Caco-2 (cell line): ENCODE measurements around the gene COL8A2. TPM values are rescaled to one million over a fixed set of nuclear protein-coding genes. Genes with fewer than 3 reads are reported as not detected.

ENCODE experiments used
- BruUV-seq: library from RNA; stranded (reverse); fragments of 400-500 nt; replicated peaks from 2 replicates; lab custom pipeline; 2021; lab: Mats Ljungman, UMichigan
- CTCF ChIA-PET: fragments of 300-600 bp; sonication (Branson Sonifier 250); formaldehyde crosslinking; loops from one replicate; lab custom pipeline; 2022; ENCODE audit warnings: antibody characterized with exemption; lab: Charles Lee
- POLR2A ChIA-PET: fragments of 300-600 bp; sonication (Branson Sonifier 250); formaldehyde crosslinking; loops from one replicate; lab custom pipeline; 2022; ENCODE audit warnings: antibody characterized with exemption; lab: Charles Lee
- DNase-seq, 2 experiments: peaks; one replicate each; pipeline versions ENCODE4 v3.0.0 to v3.0.0-alpha.2; 2020 to 2022
- H3K27me3 ChIP-seq: replicated peaks from 2 replicates; pipeline ENCODE4 v1.6.0; 2011; ENCODE audit warnings: low read length; ENCODE audit not compliant: control insufficient read depth, insufficient read depth
- H3K36me3 ChIP-seq: 2 replicates; pipeline ENCODE4 v1.5.1; 2011; ENCODE audit warnings: low read length; ENCODE audit not compliant: control insufficient read depth, insufficient read depth
- H3K4me1 ChIP-seq: fragments of 250-450 bp; sonication (Bioruptor Pico); 2 replicates; pipeline ENCODE4 v1.5.1; 2020; ENCODE audit warnings: mild to moderate bottlenecking
- H3K4me3 ChIP-seq: 2 replicates; pipeline ENCODE4 v1.5.1; 2011; ENCODE audit warnings: low read depth, mild to moderate bottlenecking, control low read depth, low read length
- H3K9me3 ChIP-seq: fragments of 250-450 bp; sonication (Bioruptor Pico); 2 replicates; pipeline ENCODE4 v1.5.1; 2020; ENCODE audit warnings: mild to moderate bottlenecking, moderate library complexity
- H3K27ac Mint-ChIP-seq: one replicate; pipeline ENCODE4 v1.8.0; 2022; ENCODE audit warnings: mixed read lengths; ENCODE audit not compliant: unreplicated experiment
- H3K27me3 Mint-ChIP-seq: one replicate; pipeline ENCODE4 v1.8.0; 2022; ENCODE audit warnings: mixed read lengths; ENCODE audit not compliant: insufficient read depth, unreplicated experiment
- H3K36me3 Mint-ChIP-seq: one replicate; pipeline ENCODE4 v1.8.0; 2022; ENCODE audit warnings: mild to moderate bottlenecking, mixed read lengths; ENCODE audit not compliant: insufficient read depth, unreplicated experiment
- H3K4me1 Mint-ChIP-seq: one replicate; pipeline ENCODE4 v1.8.0; 2022; ENCODE audit warnings: low read depth, mixed read lengths; ENCODE audit not compliant: unreplicated experiment
- H3K4me3 Mint-ChIP-seq: one replicate; pipeline ENCODE4 v1.8.0; 2022; ENCODE audit warnings: mild to moderate bottlenecking, moderate library complexity, mixed read lengths; ENCODE audit not compliant: unreplicated experiment
- H3K9me3 Mint-ChIP-seq: one replicate; pipeline ENCODE4 v1.8.0; 2022; ENCODE audit warnings: mixed read lengths; ENCODE audit not compliant: unreplicated experiment
- CTCF ChIP-seq, 2 experiments: fragments of 200-600 bp in 1 of 2; IDR thresholded peaks; 1 replicate in 1 of 2; 2 replicates in 1 of 2; pipeline versions ENCODE4 v1.5.1 to v1.8.0; 2011 to 2022; ENCODE audit warnings: antibody characterized with exemption in 1 of 2, control low read depth in 1 of 2, inconsistent platforms in 1 of 2, low read depth in 1 of 2, low read length in 1 of 2, mild to moderate bottlenecking in 1 of 2, moderate library complexity in 1 of 2; ENCODE audit not compliant: insufficient read depth in 1 of 2, severe bottlenecking in 1 of 2, unreplicated experiment in 1 of 2
- intact Hi-C: fragments of 100-400 bp; cut with micrococcal nuclease; formaldehyde crosslinking; loops from one replicate; pipeline ENCODE4 v1.10.0; 2022; ENCODE audit not compliant: unreplicated experiment
- total RNA-seq: library from RNA; stranded (reverse); gene quantifications from 2 replicates; pipeline ENCODE4 v1.2.3, GENCODE V29; 2022

The COL8A2 gene
- total RNA-seq, 1 experiment from 2014 or later = 0.18 TPM

- no peaks in the 10 kb centered on the region for H3K9me3 Mint-ChIP-seq
- no peaks in the 10 kb centered on the region for H3K4me1 Mint-ChIP-seq
- H3K27ac Mint-ChIP-seq = no peak overlapping the region
- H3K9me3 ChIP-seq = no peaks in the 10 kb centered on the region
- H3K4me3 ChIP-seq = no peak overlapping the region
- H3K36me3 Mint-ChIP-seq = no peaks in the 10 kb centered on the region
- no peaks in the 10 kb centered on the region for H3K4me1 ChIP-seq
- H3K36me3 ChIP-seq = no peaks in the 10 kb centered on the region
- no peaks in the 10 kb centered on the region for H3K27me3 ChIP-seq
- no peak overlapping the region for H3K4me3 Mint-ChIP-seq
- CTCF ChIA-PET = interaction anchor here (0.6 kb wide), 1 partner anchor 259 kb away, joined by 7 read pairs; no protein-coding TSS in a partner anchor
- intact Hi-C loops = no loop called here
- POLR2A ChIA-PET = no interaction called here
- TF ChIP-seq CTCF (IDR thresholded peaks at IDR 0.05; ENCODE audit: insufficient read depth in 1 of 2, low read depth in 1 of 2, low read length in 1 of 2, severe bottlenecking in 1 of 2, unreplicated experiment in 1 of 2) = no peak
- BruUV-seq = no TSS peak
- no peaks in the 10 kb centered on the region for H3K27me3 Mint-ChIP-seq
- DNase-seq = no peak
Observed at GRCh38 chr1:36115931-36116330, 9.1 kb downstream of the COL8A2 start.

- no TSS peak for BruUV-seq
Observed at GRCh38 chr1:36115200-36115669, 9.8 kb downstream of the COL8A2 start.

GRCh38 chr1:36114371-36114770, 10.7 kb downstream of the COL8A2 start:
- Mint-ChIP-seq H3K27ac (no peak overlapping the region), H3K9me3 (no peaks in the 10 kb centered on the region), H3K36me3 (no peaks in the 10 kb centered on the region), H3K4me1 (no peaks in the 10 kb centered on the region), H3K4me3 (no peak overlapping the region), H3K27me3 (no peaks in the 10 kb centered on the region)
- no peak for DNase-seq
- Histone ChIP-seq H3K4me1 (no peaks in the 10 kb centered on the region), H3K27me3 (no peaks in the 10 kb centered on the region), H3K4me3 (no peak overlapping the region), H3K36me3 (no peaks in the 10 kb centered on the region), H3K9me3 (no peaks in the 10 kb centered on the region)
- no peak for TF ChIP-seq CTCF (IDR thresholded peaks at IDR 0.05; ENCODE audit: insufficient read depth in 1 of 2, low read depth in 1 of 2, low read length in 1 of 2, severe bottlenecking in 1 of 2, unreplicated experiment in 1 of 2)
- BruUV-seq = no TSS peak
- CTCF ChIA-PET = interaction anchor here (0.7 kb wide), 1 partner anchor 110 kb away, joined by 3 read pairs; the partner anchor contains the start of gene THRAP3
- intact Hi-C loops = no loop called here
- POLR2A ChIA-PET = no interaction called here

More at GRCh38 chr1:36115200-36115669, 9.8 kb downstream of the COL8A2 start:
- Mint-ChIP-seq H3K27ac (no peak overlapping the region), H3K36me3 (no peaks in the 10 kb centered on the region), H3K4me1 (no peaks in the 10 kb centered on the region), H3K9me3 (no peaks in the 10 kb centered on the region), H3K4me3 (no peak overlapping the region), H3K27me3 (no peaks in the 10 kb centered on the region)
- TF ChIP-seq CTCF (IDR thresholded peaks at IDR 0.05; ENCODE audit: insufficient read depth in 1 of 2, low read depth in 1 of 2, low read length in 1 of 2, severe bottlenecking in 1 of 2, unreplicated experiment in 1 of 2) = no peak
- no peak for DNase-seq
- Histone ChIP-seq H3K9me3 (no peaks in the 10 kb centered on the region), H3K4me1 (no peaks in the 10 kb centered on the region), H3K36me3 (no peaks in the 10 kb centered on the region), H3K4me3 (no peak overlapping the region), H3K27me3 (no peaks in the 10 kb centered on the region)
- ChIA-PET CTCF (interaction anchor here (0.6 kb wide), 1 partner anchor 258 kb away, joined by 7 read pairs; no protein-coding TSS in a partner anchor), POLR2A (no interaction called here)
- intact Hi-C loops = no loop called here
